Measurements from ENCODE around the gene CPTP. TPM values are rescaled to one million over a fixed set of nuclear protein-coding genes. Genes with fewer than 3 reads are reported as not detected.

Gene CPTP
- total RNA-seq, 4 donors from 2014 or later: 10.4 to 42.7 (median 30.1) TPM

DNA sequence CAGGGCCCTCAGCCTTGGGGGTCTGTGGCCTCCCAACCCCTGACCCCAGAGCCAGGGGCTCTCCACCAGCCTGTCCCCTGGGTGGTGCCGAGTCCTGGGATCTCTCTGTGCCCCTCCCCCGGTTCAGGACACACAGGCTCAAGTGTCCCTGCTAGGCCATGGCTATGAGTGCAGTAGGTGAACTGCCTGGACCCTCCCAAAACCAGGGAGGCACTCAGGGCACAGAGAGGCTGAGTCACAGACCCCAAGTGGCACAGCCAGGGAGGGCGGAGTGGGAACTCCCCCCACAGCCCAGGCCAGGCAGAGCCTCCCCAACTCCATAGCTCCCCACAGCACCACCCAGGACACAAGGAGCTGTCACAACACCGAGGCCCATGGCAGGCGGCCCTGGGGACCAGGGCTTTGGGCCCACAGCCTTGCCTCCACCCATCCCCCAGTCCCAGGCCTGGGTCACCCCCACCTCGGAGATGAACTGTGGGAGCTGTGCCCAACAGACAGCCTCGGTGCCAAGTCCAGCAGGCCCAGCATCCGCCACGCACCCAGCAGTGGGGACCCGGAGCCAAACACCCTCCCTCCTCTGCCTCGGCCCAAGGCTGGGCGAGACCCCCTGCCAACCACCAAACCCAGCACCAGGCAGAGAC, 21.4 kb downstream of the CPTP start:
- H3K4me3 ChIP-seq: no peak overlapping the region
- peaks cover 0 to 16% of the 10 kb centered on the region in 2 donors for H3K36me3 ChIP-seq
- WGBS, 2 donors (ENCODE audit: low coverage in 1 of 2): no CpG with 5 or more reads among the region's 12 CpGs
- peaks cover 0 to 54% (median 30%) of the 10 kb centered on the region in 3 donors for H3K4me1 ChIP-seq
- H3K27ac ChIP-seq: peak overlapping the region in 2 of 4 donors; percentile 7 to 81
- H3K27me3 ChIP-seq: no peaks in the 10 kb centered on the region
- TF ChIP-seq EP300 (IDR thresholded peaks at IDR 0.05): no peak
- no peak for TF ChIP-seq POLR2A (IDR thresholded peaks at IDR 0.05)
- no peak for TF ChIP-seq POLR2AphosphoS5 (IDR thresholded peaks at IDR 0.05)
- TF ChIP-seq, protein P1, sequence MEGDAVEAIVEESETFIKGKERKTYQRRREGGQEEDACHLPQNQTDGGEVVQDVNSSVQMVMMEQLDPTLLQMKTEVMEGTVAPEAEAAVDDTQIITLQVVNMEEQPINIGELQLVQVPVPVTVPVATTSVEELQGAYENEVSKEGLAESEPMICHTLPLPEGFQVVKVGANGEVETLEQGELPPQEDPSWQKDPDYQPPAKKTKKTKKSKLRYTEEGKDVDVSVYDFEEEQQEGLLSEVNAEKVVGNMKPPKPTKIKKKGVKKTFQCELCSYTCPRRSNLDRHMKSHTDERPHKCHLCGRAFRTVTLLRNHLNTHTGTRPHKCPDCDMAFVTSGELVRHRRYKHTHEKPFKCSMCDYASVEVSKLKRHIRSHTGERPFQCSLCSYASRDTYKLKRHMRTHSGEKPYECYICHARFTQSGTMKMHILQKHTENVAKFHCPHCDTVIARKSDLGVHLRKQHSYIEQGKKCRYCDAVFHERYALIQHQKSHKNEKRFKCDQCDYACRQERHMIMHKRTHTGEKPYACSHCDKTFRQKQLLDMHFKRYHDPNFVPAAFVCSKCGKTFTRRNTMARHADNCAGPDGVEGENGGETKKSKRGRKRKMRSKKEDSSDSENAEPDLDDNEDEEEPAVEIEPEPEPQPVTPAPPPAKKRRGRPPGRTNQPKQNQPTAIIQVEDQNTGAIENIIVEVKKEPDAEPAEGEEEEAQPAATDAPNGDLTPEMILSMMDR (IDR thresholded peaks at IDR 0.05): no peak
- ATAC-seq: no peak
- H3K9me3 ChIP-seq: no peaks in the 10 kb centered on the region

DNA sequence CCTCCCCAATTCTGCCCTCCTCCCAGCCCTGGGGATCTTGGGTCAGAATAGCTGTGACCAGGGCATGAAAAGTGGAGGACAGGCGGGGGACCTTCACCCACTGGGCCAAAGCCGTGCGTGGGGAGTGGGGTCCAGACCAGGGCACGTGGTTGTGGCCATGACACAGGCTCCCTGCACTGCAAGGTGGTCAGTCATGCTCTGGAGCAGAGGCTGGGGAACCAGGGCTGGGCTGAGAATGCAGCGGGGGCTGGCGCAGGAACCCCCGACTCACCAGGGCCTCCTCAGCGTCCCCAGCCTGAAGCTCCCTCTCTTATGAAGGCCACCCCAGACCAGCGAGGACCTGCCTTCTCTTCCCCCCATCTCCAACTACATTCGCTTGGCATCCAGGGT, 21.9 kb downstream of the CPTP start:
- ATAC-seq: no peak
- WGBS, 2 donors (ENCODE audit: low coverage in 1 of 2): no CpG with 5 or more reads among the region's 10 CpGs
- Histone ChIP-seq H3K27me3 (no peaks in the 10 kb centered on the region), H3K9me3 (no peaks in the 10 kb centered on the region), H3K36me3 (peaks cover 0 to 11% of the 10 kb centered on the region in 2 donors), H3K27ac (peak overlapping the region in 1 of 4 donors; percentile 81), H3K4me1 (peaks cover 0 to 58% (median 32%) of the 10 kb centered on the region in 3 donors), H3K4me3 (no peak overlapping the region)
- TF ChIP-seq, protein P1 (IDR thresholded peaks at IDR 0.05): no peak
- TF ChIP-seq POLR2AphosphoS5 (IDR thresholded peaks at IDR 0.05) (no peak), POLR2A (IDR thresholded peaks at IDR 0.05) (no peak), EP300 (IDR thresholded peaks at IDR 0.05) (no peak)

DNA sequence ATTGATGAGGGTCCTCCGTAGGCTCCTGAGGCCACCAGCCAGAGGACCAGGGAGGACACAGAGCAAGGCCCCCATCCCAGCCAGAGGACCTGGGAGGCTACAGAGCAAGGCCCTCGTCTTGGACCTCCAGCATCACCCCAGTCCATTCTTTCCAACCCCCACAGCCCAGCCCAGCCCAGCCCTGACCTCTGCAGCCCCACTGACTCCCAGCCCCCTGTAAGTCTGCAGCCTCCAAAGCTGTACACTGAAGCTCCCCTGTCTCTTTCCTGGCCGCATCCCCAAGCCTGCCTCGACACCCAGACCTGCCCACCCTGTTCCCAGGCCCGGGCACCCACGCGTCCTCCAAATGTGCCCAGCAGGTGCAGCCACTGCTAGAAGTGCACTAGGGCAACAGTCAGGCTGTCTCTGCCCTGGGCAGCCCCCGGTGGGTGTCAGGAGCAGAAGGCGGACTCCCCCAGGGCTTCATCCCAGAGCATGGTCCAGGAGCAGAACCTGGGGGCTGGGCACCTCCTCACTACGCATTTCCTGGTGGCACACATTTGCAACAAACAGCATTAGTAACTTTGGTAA, 22.5 kb downstream of the CPTP start:
- WGBS, 2 donors (ENCODE audit: low coverage in 1 of 2): 67% methylated on average over 1 of the region's 10 CpGs; no CpG with 5 or more reads in 1 of the 2 donors
- TF ChIP-seq, protein P1 (IDR thresholded peaks at IDR 0.05): no peak
- TF ChIP-seq POLR2AphosphoS5 (IDR thresholded peaks at IDR 0.05): no peak
- TF ChIP-seq EP300 (IDR thresholded peaks at IDR 0.05): no peak
- ATAC-seq: no peak
- no peaks in the 10 kb centered on the region for H3K27me3 ChIP-seq
- peak overlapping the region in 2 of 4 donors; percentile 81 to 91 for H3K27ac ChIP-seq
- H3K4me1 ChIP-seq: peaks cover 0 to 64% (median 37%) of the 10 kb centered on the region in 3 donors
- H3K36me3 ChIP-seq: peaks cover 0 to 5% of the 10 kb centered on the region in 2 donors
- H3K9me3 ChIP-seq: no peaks in the 10 kb centered on the region
- H3K4me3 ChIP-seq: peak overlapping the region in 1 of 2 donors; percentile 88

DNA sequence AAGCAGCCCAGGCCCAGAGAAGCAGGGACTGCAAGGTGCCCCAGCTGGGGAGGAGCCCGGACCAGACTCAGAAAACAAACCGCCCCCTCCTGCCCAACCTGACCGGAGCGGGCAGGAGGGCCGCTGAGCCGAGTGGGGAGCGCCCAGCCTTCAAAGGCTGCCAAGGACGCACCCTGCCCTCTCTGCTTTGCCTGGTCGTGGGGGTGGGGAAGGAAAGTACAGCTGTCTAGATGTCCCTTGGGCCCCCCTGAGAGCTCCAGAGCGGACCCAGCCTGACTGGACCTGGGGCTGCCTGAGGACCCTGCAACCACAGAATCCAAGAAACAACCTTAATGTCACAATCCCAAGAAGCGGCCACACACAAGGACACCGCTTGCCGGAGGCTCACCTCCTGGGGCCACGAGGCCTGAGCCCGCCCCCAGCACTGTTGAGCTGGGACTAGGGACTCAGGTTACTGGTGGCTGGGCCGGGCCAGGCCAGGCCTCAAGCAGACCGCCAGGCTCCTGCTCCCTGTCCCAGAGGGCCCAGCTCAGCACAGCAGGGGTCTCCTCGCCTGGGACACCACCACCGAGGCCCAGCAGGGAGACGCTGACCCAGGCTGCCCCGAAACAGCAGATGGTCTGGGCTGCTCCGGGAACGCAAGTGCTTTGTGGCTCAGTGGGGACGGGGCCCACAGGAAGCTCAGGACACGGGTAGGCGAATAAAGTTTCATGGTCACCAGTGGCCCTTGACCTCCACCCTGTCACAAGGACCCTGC, 23.2 kb downstream of the CPTP start:
- TF ChIP-seq EP300 (IDR thresholded peaks at IDR 0.05) (no peak), POLR2AphosphoS5 (IDR thresholded peaks at IDR 0.05) (no peak), POLR2A (IDR thresholded peaks at IDR 0.05) (no peak)
- TF ChIP-seq, protein P1 (IDR thresholded peaks at IDR 0.05): no peak
- peak overlapping the region; percentile 46 to 88 for H3K4me3 ChIP-seq
- H3K36me3 ChIP-seq: no peaks in the 10 kb centered on the region
- peak overlapping the region in 3 of 4 donors; percentile 81 to 94 (median 91) for H3K27ac ChIP-seq
- ATAC-seq: no peak
- H3K27me3 ChIP-seq: peaks cover under 1% of the 10 kb centered on the region
- no peaks in the 10 kb centered on the region for H3K9me3 ChIP-seq
- peaks cover 0 to 71% (median 44%) of the 10 kb centered on the region in 3 donors for H3K4me1 ChIP-seq
- WGBS, 2 donors (ENCODE audit: low coverage in 1 of 2): 20% methylated on average over 1 of the region's 26 CpGs; no CpG with 5 or more reads in 1 of the 2 donors
